CD4-positive, alpha-beta T cell treated with Interferon alpha-2 for 1 hour (primary cell): ENCODE measurements around the gene SLC35D3.
A peak's percentile ranks its signal among the peaks of the same experiment; 100 is the strongest.
"Not testable (repeated sequence)": the region's sequence is repeated elsewhere in the genome, so short reads cannot be mapped to it uniquely, and the experiment has no call there.

Source experiments
- DNase-seq, 2 donors: peaks; one replicate each; pipeline ENCODE4 v3.0.0-alpha.2; 2020 to 2022

SLC35D3 gene

GRCh38 chr6:136921936-136922684 is at the start of gene SLC35D3:
Gene SLC35D3 (plus strand): TSS chr6:136922301. CDS start chr6:136922429, 128 bp downstream.
- peak; percentile 3 to 13 for DNase-seq

- DNase-seq: no peak
These were observed 48.4 kb upstream of the SLC35D3 start for GRCh38 chr6:136873748-136874147.

- DNase-seq: not testable (repeated sequence)
These were observed 45.6 kb upstream of the SLC35D3 start for GRCh38 chr6:136876469-136876868.

GRCh38 chr6:136880748-136881460 is 41.2 kb upstream of the SLC35D3 start:
- DNase-seq: no peak

GRCh38 chr6:136886091-136886490 is 36.0 kb upstream of the SLC35D3 start:
- DNase-seq: no peak

- no peak for DNase-seq
These were observed 34.1 kb upstream of the SLC35D3 start for GRCh38 chr6:136887953-136888352.

GRCh38 chr6:136889271-136890193 is 32.6 kb upstream of the SLC35D3 start:
- DNase-seq: no peak

GRCh38 chr6:136890194-136890839 is 31.8 kb upstream of the SLC35D3 start:
- no peak for DNase-seq

- no peak for DNase-seq
These were observed 31.1 kb upstream of the SLC35D3 start for GRCh38 chr6:136890986-136891385.

- DNase-seq: no peak
These were observed 28.9 kb upstream of the SLC35D3 start for GRCh38 chr6:136893187-136893586.

- no peak for DNase-seq
These were observed 26.2 kb upstream of the SLC35D3 start for GRCh38 chr6:136895901-136896300.

GRCh38 chr6:136897071-136897470 is 25.0 kb upstream of the SLC35D3 start:
- DNase-seq: no peak

GRCh38 chr6:136901212-136901784 is 20.8 kb upstream of the SLC35D3 start:
- DNase-seq: no peak

- DNase-seq: not testable (repeated sequence)
These were observed 17.6 kb upstream of the SLC35D3 start for GRCh38 chr6:136904477-136904876.

- no peak for DNase-seq
These were observed 7.2 kb upstream of the SLC35D3 start for GRCh38 chr6:136914947-136915346.

GRCh38 chr6:136918706-136919105 is 3.4 kb upstream of the SLC35D3 start:
- no peak for DNase-seq

GRCh38 chr6:136920216-136920615 is 1.9 kb upstream of the SLC35D3 start:
- DNase-seq: peak in 1 of 2 donors; percentile 1

GRCh38 chr6:136920671-136921380 is 1.3 kb upstream of the SLC35D3 start:
- DNase-seq: peak in 1 of 2 donors; percentile 12

GRCh38 chr6:136921381-136921935 is 643 bp upstream of the SLC35D3 start:
- DNase-seq: peak in 1 of 2 donors; percentile 3

- DNase-seq: no peak
These were observed 545 bp downstream of the SLC35D3 start for GRCh38 chr6:136922685-136923006.
